Measurements from ENCODE around the gene ROCK2. TPM values are rescaled to one million over a fixed set of nuclear protein-coding genes. Genes with fewer than 3 reads are reported as not detected.

ROCK2 gene
- total and polyA plus RNA-seq, 4 donors, result 5.3 to 31.0 (median 12.2) TPM

DNA sequence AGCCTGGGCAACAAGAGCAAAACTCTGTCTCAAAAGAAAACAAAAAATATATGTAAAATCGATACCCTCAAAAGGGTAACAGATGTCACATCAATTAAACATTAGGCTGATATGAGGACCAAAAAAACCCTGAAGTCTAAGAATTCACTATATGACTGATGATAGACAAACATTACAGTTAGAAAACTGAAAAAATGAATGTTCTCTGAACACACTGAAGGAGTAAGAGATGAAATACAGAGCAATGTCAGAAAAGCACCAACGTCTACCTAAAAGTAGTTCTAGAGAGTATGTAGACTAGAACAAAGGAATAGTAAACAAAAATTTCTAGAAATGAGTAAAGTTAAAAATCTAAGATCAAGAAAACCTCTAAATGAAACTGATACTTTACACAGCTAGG is 107.3 kb downstream of the ROCK2 start:
- Histone ChIP-seq H3K4me1 (ENCODE audit: control insufficient read depth in 4 of 4, insufficient read depth in 4 of 4, low read length in 3 of 4) (peaks cover 0 to 6% (median 3%) of the 10 kb centered on the region in 4 donors), H3K27ac (ENCODE audit: low read depth in 1 of 2, low read length in 2 of 2) (no peak overlapping the region), H3K4me3 (ENCODE audit: low read depth in 1 of 3, low read length in 3 of 3) (no peak overlapping the region), H3K9me3 (ENCODE audit: control insufficient read depth in 4 of 4, low read length in 3 of 4) (no peaks in the 10 kb centered on the region), H3K9ac (ENCODE audit: low read depth in 1 of 2, low read length in 2 of 2) (no peak overlapping the region), H3K36me3 (ENCODE audit: control insufficient read depth in 4 of 4, insufficient read depth in 3 of 4, low read depth in 1 of 4, low read length in 3 of 4) (peaks cover 0 to 1% (median 0%) of the 10 kb centered on the region in 4 donors), H3K27me3 (ENCODE audit: control insufficient read depth in 4 of 4, insufficient read depth in 4 of 4, low read length in 3 of 4) (no peaks in the 10 kb centered on the region)
- 87% methylated on average over 2 of the region's 2 CpGs for WGBS
- no peak for DNase-seq (ENCODE audit: low spot score)
- no peak for TF ChIP-seq HNF4G (IDR thresholded peaks at IDR 0.05)
- no peak for TF ChIP-seq FOXA1 (IDR thresholded peaks at IDR 0.05)
- TF ChIP-seq FOXA2 (IDR thresholded peaks at IDR 0.05), result no peak
- no peak for TF ChIP-seq SP1 (IDR thresholded peaks at IDR 0.05)
- no peak for TF ChIP-seq JUND (IDR thresholded peaks at IDR 0.05)
- no peak for TF ChIP-seq ATF3 (IDR thresholded peaks at IDR 0.05)
- no peak for TF ChIP-seq RAD21 (IDR thresholded peaks at IDR 0.05)
- no peak for TF ChIP-seq EGR1 (IDR thresholded peaks at IDR 0.05; ENCODE audit: low read depth in 2 of 2)
- TF ChIP-seq TAF1 (conservative IDR thresholded peaks at IDR 0.05), result no peak

- no peaks in the 10 kb centered on the region for H3K9me3 ChIP-seq (ENCODE audit: control insufficient read depth in 4 of 4, low read length in 3 of 4)
- TF ChIP-seq, protein P1, sequence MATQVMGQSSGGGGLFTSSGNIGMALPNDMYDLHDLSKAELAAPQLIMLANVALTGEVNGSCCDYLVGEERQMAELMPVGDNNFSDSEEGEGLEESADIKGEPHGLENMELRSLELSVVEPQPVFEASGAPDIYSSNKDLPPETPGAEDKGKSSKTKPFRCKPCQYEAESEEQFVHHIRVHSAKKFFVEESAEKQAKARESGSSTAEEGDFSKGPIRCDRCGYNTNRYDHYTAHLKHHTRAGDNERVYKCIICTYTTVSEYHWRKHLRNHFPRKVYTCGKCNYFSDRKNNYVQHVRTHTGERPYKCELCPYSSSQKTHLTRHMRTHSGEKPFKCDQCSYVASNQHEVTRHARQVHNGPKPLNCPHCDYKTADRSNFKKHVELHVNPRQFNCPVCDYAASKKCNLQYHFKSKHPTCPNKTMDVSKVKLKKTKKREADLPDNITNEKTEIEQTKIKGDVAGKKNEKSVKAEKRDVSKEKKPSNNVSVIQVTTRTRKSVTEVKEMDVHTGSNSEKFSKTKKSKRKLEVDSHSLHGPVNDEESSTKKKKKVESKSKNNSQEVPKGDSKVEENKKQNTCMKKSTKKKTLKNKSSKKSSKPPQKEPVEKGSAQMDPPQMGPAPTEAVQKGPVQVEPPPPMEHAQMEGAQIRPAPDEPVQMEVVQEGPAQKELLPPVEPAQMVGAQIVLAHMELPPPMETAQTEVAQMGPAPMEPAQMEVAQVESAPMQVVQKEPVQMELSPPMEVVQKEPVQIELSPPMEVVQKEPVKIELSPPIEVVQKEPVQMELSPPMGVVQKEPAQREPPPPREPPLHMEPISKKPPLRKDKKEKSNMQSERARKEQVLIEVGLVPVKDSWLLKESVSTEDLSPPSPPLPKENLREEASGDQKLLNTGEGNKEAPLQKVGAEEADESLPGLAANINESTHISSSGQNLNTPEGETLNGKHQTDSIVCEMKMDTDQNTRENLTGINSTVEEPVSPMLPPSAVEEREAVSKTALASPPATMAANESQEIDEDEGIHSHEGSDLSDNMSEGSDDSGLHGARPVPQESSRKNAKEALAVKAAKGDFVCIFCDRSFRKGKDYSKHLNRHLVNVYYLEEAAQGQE (IDR thresholded peaks at IDR 0.05), result no peak
- peak in 1 of 2 donors; percentile 57 for TF ChIP-seq JUND (IDR thresholded peaks at IDR 0.05)
- no peak for DNase-seq (ENCODE audit: low spot score)
- H3K27me3 ChIP-seq (ENCODE audit: control insufficient read depth in 4 of 4, insufficient read depth in 4 of 4, low read length in 3 of 4), result no peaks in the 10 kb centered on the region
- WGBS, result 86% methylated on average over 3 of the region's 3 CpGs
- H3K4me1 ChIP-seq (ENCODE audit: control insufficient read depth in 4 of 4, insufficient read depth in 4 of 4, low read length in 3 of 4), result peaks cover 0 to 6% (median 3%) of the 10 kb centered on the region in 4 donors
- peaks cover 0 to 2% (median 0%) of the 10 kb centered on the region in 4 donors for H3K36me3 ChIP-seq (ENCODE audit: control insufficient read depth in 4 of 4, insufficient read depth in 3 of 4, low read depth in 1 of 4, low read length in 3 of 4)
- H3K27ac ChIP-seq (ENCODE audit: low read depth in 1 of 2, low read length in 2 of 2), result no peak overlapping the region
- no peak overlapping the region for H3K4me3 ChIP-seq (ENCODE audit: low read depth in 1 of 3, low read length in 3 of 3)
- H3K9ac ChIP-seq (ENCODE audit: low read depth in 1 of 2, low read length in 2 of 2), result no peak overlapping the region
Measured at GRCh38 chr2:11236335-11236734, 108.1 kb downstream of the ROCK2 start.

- no peak overlapping the region for H3K4me3 ChIP-seq (ENCODE audit: low read depth in 1 of 3, low read length in 3 of 3)
- H3K4me1 ChIP-seq (ENCODE audit: control insufficient read depth in 4 of 4, insufficient read depth in 4 of 4, low read length in 3 of 4), result peaks cover 0 to 6% (median 3%) of the 10 kb centered on the region in 4 donors
- peaks cover 0 to 2% (median 0%) of the 10 kb centered on the region in 4 donors for H3K36me3 ChIP-seq (ENCODE audit: control insufficient read depth in 4 of 4, insufficient read depth in 3 of 4, low read depth in 1 of 4, low read length in 3 of 4)
- no peak for DNase-seq (ENCODE audit: low spot score)
- H3K27ac ChIP-seq (ENCODE audit: low read depth in 1 of 2, low read length in 2 of 2), result no peak overlapping the region
- no peaks in the 10 kb centered on the region for H3K9me3 ChIP-seq (ENCODE audit: control insufficient read depth in 4 of 4, low read length in 3 of 4)
- no peaks in the 10 kb centered on the region for H3K27me3 ChIP-seq (ENCODE audit: control insufficient read depth in 4 of 4, insufficient read depth in 4 of 4, low read length in 3 of 4)
- no peak overlapping the region for H3K9ac ChIP-seq (ENCODE audit: low read depth in 1 of 2, low read length in 2 of 2)
- no peak for TF ChIP-seq ATF3 (IDR thresholded peaks at IDR 0.05)
- TF ChIP-seq FOXA2 (IDR thresholded peaks at IDR 0.05), result no peak
- TF ChIP-seq YY1 (IDR thresholded peaks at IDR 0.05), result no peak
- no peak for TF ChIP-seq TAF1 (conservative IDR thresholded peaks at IDR 0.05)
- TF ChIP-seq, protein P1 (IDR thresholded peaks at IDR 0.05), result no peak
- no peak for TF ChIP-seq FOXA1 (IDR thresholded peaks at IDR 0.05)
- no peak for TF ChIP-seq RAD21 (IDR thresholded peaks at IDR 0.05)
- TF ChIP-seq, protein P2, sequence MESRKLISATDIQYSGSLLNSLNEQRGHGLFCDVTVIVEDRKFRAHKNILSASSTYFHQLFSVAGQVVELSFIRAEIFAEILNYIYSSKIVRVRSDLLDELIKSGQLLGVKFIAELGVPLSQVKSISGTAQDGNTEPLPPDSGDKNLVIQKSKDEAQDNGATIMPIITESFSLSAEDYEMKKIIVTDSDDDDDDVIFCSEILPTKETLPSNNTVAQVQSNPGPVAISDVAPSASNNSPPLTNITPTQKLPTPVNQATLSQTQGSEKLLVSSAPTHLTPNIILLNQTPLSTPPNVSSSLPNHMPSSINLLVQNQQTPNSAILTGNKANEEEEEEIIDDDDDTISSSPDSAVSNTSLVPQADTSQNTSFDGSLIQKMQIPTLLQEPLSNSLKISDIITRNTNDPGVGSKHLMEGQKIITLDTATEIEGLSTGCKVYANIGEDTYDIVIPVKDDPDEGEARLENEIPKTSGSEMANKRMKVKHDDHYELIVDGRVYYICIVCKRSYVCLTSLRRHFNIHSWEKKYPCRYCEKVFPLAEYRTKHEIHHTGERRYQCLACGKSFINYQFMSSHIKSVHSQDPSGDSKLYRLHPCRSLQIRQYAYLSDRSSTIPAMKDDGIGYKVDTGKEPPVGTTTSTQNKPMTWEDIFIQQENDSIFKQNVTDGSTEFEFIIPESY (IDR thresholded peaks at IDR 0.05), result no peak
- TF ChIP-seq GABPA (IDR thresholded peaks at IDR 0.05 in 1 of 2, conservative IDR thresholded peaks at IDR 0.05 in 1 of 2), result no peak
- WGBS, result 43% methylated on average over 2 of the region's 2 CpGs
Measured at GRCh38 chr2:11235583-11235982, 108.9 kb downstream of the ROCK2 start.
